SK-N-SH (cell line): Measurements from ENCODE around the gene SCAPER. TPM values are rescaled to one million over a fixed set of nuclear protein-coding genes. Genes with fewer than 3 reads are reported as not detected.

Experiments used
- CTCF ChIA-PET: fragments of 300-600, 350-600 bp; formaldehyde crosslinking; extraction: SDS; loops from one replicate; lab custom pipeline; 2021; lab: Yijun Ruan, JAX
- POLR2A ChIA-PET: fragments of 350-600 bp; sonication (Branson Sonifier 250); formaldehyde crosslinking; extraction: SDS; loops from one replicate; lab custom pipeline; 2020; ENCODE audit warnings: antibody characterized with exemption, inconsistent platforms; lab: Yijun Ruan, JAX
- DNase-seq: peaks from one replicate; pipeline ENCODE4 v3.0.0; 2012
- H2AFZ ChIP-seq: fragments of 200-600 bp; sonication (generic); 2 replicates; pipeline ENCODE4 v1.8.1; 2016; ENCODE audit warnings: antibody characterized with exemption, mild to moderate bottlenecking, low read depth
- H3F3A ChIP-seq: fragments of 200-600 bp; sonication (generic); replicated peaks from 2 replicates; pipeline ENCODE3; 2016; ENCODE audit warnings: antibody characterized with exemption, mild to moderate bottlenecking; ENCODE audit not compliant: insufficient read depth
- H3K27ac ChIP-seq, 2 experiments: fragments of 200-500 bp in 1 of 2; fragments of 200-600 bp in 1 of 2; sonication (Bioruptor generic) in 1 of 2; sonication (generic), shearing (Covaris generic) in 1 of 2; 2 replicates each; pipeline versions ENCODE4 v1.5.1 to v1.6.1; 2014 to 2016; ENCODE audit warnings: low read depth in 2 of 2, inconsistent platforms in 1 of 2, low read length in 1 of 2, mild to moderate bottlenecking in 1 of 2, mixed read lengths in 1 of 2
- H3K27me3 ChIP-seq: fragments of 200-600 bp; sonication (generic), shearing (Covaris generic); 2 replicates; pipeline ENCODE4 v1.6.1; 2016; ENCODE audit warnings: mixed run types; ENCODE audit not compliant: insufficient read depth
- H3K36me3 ChIP-seq, 2 experiments: fragments of 200-500 bp in 1 of 2; fragments of 200-600 bp in 1 of 2; sonication (Bioruptor generic) in 1 of 2; sonication (generic) in 1 of 2; replicated peaks in 1 of 2; 2 replicates each; pipeline versions ENCODE3 to v1.5.1; 2014 to 2016; ENCODE audit warnings: low read length in 1 of 2, mild to moderate bottlenecking in 1 of 2; ENCODE audit not compliant: insufficient read depth in 2 of 2, control insufficient read depth in 1 of 2
- H3K4me1 ChIP-seq, 2 experiments: fragments of 200-500 bp in 1 of 2; fragments of 200-600 bp in 1 of 2; sonication (Bioruptor generic) in 1 of 2; sonication (generic), shearing (Covaris generic) in 1 of 2; 2 replicates each; pipeline versions ENCODE4 v1.5.1 to v1.6.1; 2014 to 2016; ENCODE audit warnings: low read depth in 1 of 2, low read length in 1 of 2, mixed run types in 1 of 2; ENCODE audit not compliant: insufficient read depth in 2 of 2, control insufficient read depth in 1 of 2
- H3K4me2 ChIP-seq: fragments of 200-600 bp; sonication (generic), shearing (Covaris generic); 2 replicates; pipeline ENCODE4 v1.6.1; 2017; ENCODE audit warnings: mixed run types
- H3K4me3 ChIP-seq, 2 experiments: fragments of 200-500 bp in 1 of 2; fragments of 200-600 bp in 1 of 2; sonication (Bioruptor generic) in 1 of 2; sonication (generic), shearing (Covaris generic) in 1 of 2; 2 replicates each; pipeline versions ENCODE4 v1.5.1 to v1.8.1; 2014 to 2016; ENCODE audit warnings: low read depth in 2 of 2, inconsistent platforms in 1 of 2, low read length in 1 of 2, mild to moderate bottlenecking in 1 of 2, mixed read lengths in 1 of 2, moderate library complexity in 1 of 2
- H3K79me2 ChIP-seq: fragments of 200-600 bp; sonication (generic); 2 replicates; pipeline ENCODE4 v1.8.1; 2017; ENCODE audit warnings: mild to moderate bottlenecking; ENCODE audit not compliant: insufficient read depth
- H3K9ac ChIP-seq: fragments of 200-600 bp; sonication (generic); 2 replicates; pipeline ENCODE4 v1.6.1; 2017; ENCODE audit warnings: mixed run types
- H3K9me2 ChIP-seq: fragments of 200-600 bp; sonication (generic); 2 replicates; pipeline ENCODE4 v1.6.1; 2017; ENCODE audit warnings: mixed run types
- H3K9me3 ChIP-seq: fragments of 200-600 bp; sonication (generic); 2 replicates; pipeline ENCODE4 v1.6.1; 2017; ENCODE audit warnings: mixed run types, mild to moderate bottlenecking, moderate library complexity
- H4K20me1 ChIP-seq: fragments of 200-600 bp; sonication (generic); 2 replicates; pipeline ENCODE4 v1.6.1; 2017; ENCODE audit warnings: mild to moderate bottlenecking, mixed run types; ENCODE audit not compliant: insufficient read depth
- GATA2 ChIP-seq: sonication (generic); formaldehyde crosslinking; IDR thresholded peaks from 2 replicates; pipeline ENCODE4 v1.5.0; 2020; ENCODE audit warnings: mild to moderate bottlenecking, missing genetic modification reagents
- MAX ChIP-seq: IDR thresholded peaks from 2 replicates; pipeline ENCODE4 v1.4.0; 2012; ENCODE audit warnings: low read depth
- MXI1 ChIP-seq: IDR thresholded peaks from 2 replicates; pipeline ENCODE4 v1.6.1; 2012; ENCODE audit warnings: mild to moderate bottlenecking, low read depth, low read length, improper control_type of control experiment
- RCOR1 ChIP-seq: fragments of 150-350 bp; IDR thresholded peaks from 2 replicates; pipeline ENCODE4 v1.6.1; 2017; ENCODE audit warnings: antibody characterized with exemption, low read length
- REST ChIP-seq: IDR thresholded peaks from 2 replicates; pipeline ENCODE4 v1.6.1; 2012; ENCODE audit warnings: mild to moderate bottlenecking, low read depth, low read length, moderate library complexity
- RFX5 ChIP-seq: IDR thresholded peaks from 2 replicates; pipeline ENCODE4 v1.6.1; 2012; ENCODE audit warnings: mild to moderate bottlenecking, improper control_type of control experiment, low read length
- RXRA ChIP-seq: IDR thresholded peaks from 2 replicates; pipeline ENCODE4 v1.4.0; 2012; ENCODE audit warnings: low read depth, mild to moderate bottlenecking, borderline replicate concordance
- TAF1 ChIP-seq: IDR thresholded peaks from 2 replicates; pipeline ENCODE4 v1.6.1; 2012; ENCODE audit warnings: low read depth, mild to moderate bottlenecking, low read length, moderate library complexity, borderline replicate concordance
- TEAD4 ChIP-seq: IDR thresholded peaks from 2 replicates; pipeline ENCODE4 v1.4.0; 2012; ENCODE audit warnings: mild to moderate bottlenecking, borderline replicate concordance; ENCODE audit not compliant: insufficient read depth
- USF1 ChIP-seq: IDR thresholded peaks from 2 replicates; pipeline ENCODE4 v1.4.0; 2012; ENCODE audit warnings: low read depth, borderline replicate concordance
- USF2 ChIP-seq: fragments of 150-350 bp; IDR thresholded peaks from 2 replicates; pipeline ENCODE4 v1.6.1; 2017; ENCODE audit warnings: antibody characterized with exemption, low read length, low read depth, borderline replicate concordance
- WGBS: methylation state at CpG from one replicate; pipeline ENCODE4 v1.1.6; 2017; ENCODE audit warnings: low lambda C conversion rate; 5-methylcytosine and 5-hydroxymethylcytosine counted together
- polyA plus RNA-seq, 3 experiments: library from polyadenylated mRNA; depleted of rRNA; stranded (reverse); fragments of >200 nt; gene quantifications; 2 replicates each; pipeline ENCODE4 v1.2.3, GENCODE V29; 2012

SCAPER gene
- polyA plus RNA-seq, 1 of the 3 experiments (the other 2 are of a cell fraction) = 1.8 TPM

GRCh38 chr15:76440441-76440840, 464.7 kb downstream of the SCAPER start:
- no peak for TF ChIP-seq TAF1
- no peak for TF ChIP-seq RCOR1
- TF ChIP-seq USF1 = no peak
- no peak for TF ChIP-seq MXI1
- no peak for TF ChIP-seq GATA2 (CRISPR knock-in tag)
- no peak for TF ChIP-seq RFX5
- no peak for TF ChIP-seq TEAD4
- no peaks in the 10 kb centered on the region for H3K9me2 ChIP-seq
- H3K9ac ChIP-seq = no peak overlapping the region
- CTCF ChIA-PET = no interaction called here
- H3K4me3 ChIP-seq = no peak overlapping the region
- 60% methylated on average over 3 of the region's 3 CpGs for WGBS
- no peaks in the 10 kb centered on the region for H3K79me2 ChIP-seq
- DNase-seq = no peak
- no peaks in the 10 kb centered on the region for H3K4me1 ChIP-seq
- H4K20me1 ChIP-seq = no peaks in the 10 kb centered on the region
- H3K9me3 ChIP-seq = no peaks in the 10 kb centered on the region
- H3K4me2 ChIP-seq = no peak overlapping the region
- no peaks in the 10 kb centered on the region for H3F3A ChIP-seq
- H3K27ac ChIP-seq = no peak overlapping the region
- no peak overlapping the region for H2AFZ ChIP-seq
- no peaks in the 10 kb centered on the region for H3K36me3 ChIP-seq
- H3K27me3 ChIP-seq = no peaks in the 10 kb centered on the region
- POLR2A ChIA-PET = no interaction called here

GRCh38 chr15:76439542-76439941, 465.6 kb downstream of the SCAPER start:
- Histone ChIP-seq H3K4me3 (no peak overlapping the region), H3K9me3 (no peaks in the 10 kb centered on the region), H3F3A (no peaks in the 10 kb centered on the region), H4K20me1 (no peaks in the 10 kb centered on the region), H2AFZ (no peak overlapping the region), H3K9ac (no peak overlapping the region), H3K36me3 (no peaks in the 10 kb centered on the region), H3K4me1 (no peaks in the 10 kb centered on the region), H3K4me2 (no peak overlapping the region), H3K79me2 (no peaks in the 10 kb centered on the region), H3K27ac (no peak overlapping the region), H3K9me2 (no peaks in the 10 kb centered on the region), H3K27me3 (no peaks in the 10 kb centered on the region)
- TF ChIP-seq RXRA (no peak), USF2 (no peak), REST (no peak), MAX (no peak)
- ChIA-PET CTCF (no interaction called here), POLR2A (no interaction called here)
- no peak for DNase-seq
